Measurements from ENCODE around the gene GFM1.

GFM1 gene

DNA sequence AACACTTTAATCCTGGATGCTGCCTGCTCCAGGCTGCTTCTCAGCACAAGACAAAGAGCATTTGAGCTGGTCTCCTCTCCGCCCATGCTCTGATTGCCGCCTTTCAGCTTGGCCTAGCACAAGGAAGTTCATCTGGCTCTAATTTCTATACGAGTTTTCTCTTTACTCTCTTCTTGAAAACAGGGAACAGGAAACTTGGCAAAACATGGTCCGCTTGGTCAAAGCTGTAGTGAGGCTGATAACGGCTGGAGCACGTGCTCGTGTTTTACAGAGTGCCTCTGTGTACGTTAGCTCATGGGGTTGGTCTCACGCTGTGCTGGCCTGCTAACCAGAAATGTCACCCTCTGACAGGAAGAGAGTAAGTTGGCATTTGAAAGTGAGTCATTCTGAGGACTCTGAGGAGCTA is 68.8 kb downstream of the GFM1 start:
- in situ Hi-C loops (cut with HindIII; ENCODE audit: low sequenced_read_pairs), result no loop called here
- DNase-seq (ENCODE audit: low read depth, low spot score), result peak; percentile 79
- TF ChIP-seq, protein P1, sequence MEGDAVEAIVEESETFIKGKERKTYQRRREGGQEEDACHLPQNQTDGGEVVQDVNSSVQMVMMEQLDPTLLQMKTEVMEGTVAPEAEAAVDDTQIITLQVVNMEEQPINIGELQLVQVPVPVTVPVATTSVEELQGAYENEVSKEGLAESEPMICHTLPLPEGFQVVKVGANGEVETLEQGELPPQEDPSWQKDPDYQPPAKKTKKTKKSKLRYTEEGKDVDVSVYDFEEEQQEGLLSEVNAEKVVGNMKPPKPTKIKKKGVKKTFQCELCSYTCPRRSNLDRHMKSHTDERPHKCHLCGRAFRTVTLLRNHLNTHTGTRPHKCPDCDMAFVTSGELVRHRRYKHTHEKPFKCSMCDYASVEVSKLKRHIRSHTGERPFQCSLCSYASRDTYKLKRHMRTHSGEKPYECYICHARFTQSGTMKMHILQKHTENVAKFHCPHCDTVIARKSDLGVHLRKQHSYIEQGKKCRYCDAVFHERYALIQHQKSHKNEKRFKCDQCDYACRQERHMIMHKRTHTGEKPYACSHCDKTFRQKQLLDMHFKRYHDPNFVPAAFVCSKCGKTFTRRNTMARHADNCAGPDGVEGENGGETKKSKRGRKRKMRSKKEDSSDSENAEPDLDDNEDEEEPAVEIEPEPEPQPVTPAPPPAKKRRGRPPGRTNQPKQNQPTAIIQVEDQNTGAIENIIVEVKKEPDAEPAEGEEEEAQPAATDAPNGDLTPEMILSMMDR (IDR thresholded peaks at IDR 0.05; ENCODE audit: low read depth, low read length), result no peak
- H3K4me3 ChIP-seq (ENCODE audit: low read depth, low read length), result no peak overlapping the region

DNA sequence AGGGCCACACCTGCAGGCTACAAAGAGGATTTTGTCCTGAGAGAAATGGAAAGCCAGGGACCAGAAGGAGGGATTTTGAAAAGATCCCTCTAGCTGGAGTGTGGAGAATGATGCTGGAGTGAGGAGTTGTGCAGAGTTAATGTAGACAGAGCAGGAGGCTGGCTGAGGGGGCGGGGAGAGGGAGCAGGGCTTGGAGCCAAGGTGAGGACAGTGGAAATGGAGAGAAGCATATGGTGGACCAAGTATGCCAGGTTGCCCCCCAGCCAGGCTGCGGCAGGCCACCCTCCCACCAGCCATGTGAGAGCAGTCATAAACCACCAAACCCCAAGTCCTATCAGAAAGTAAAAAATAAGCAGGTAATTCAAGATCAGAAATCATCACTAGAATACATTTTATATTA is 73.2 kb downstream of the GFM1 start:
- no peak overlapping the region for H3K4me3 ChIP-seq (ENCODE audit: low read depth, low read length)
- in situ Hi-C loops (cut with HindIII; ENCODE audit: low sequenced_read_pairs), result no loop called here
- TF ChIP-seq, protein P1 (IDR thresholded peaks at IDR 0.05; ENCODE audit: low read depth, low read length), result no peak
- DNase-seq (ENCODE audit: low read depth, low spot score), result no peak

DNA sequence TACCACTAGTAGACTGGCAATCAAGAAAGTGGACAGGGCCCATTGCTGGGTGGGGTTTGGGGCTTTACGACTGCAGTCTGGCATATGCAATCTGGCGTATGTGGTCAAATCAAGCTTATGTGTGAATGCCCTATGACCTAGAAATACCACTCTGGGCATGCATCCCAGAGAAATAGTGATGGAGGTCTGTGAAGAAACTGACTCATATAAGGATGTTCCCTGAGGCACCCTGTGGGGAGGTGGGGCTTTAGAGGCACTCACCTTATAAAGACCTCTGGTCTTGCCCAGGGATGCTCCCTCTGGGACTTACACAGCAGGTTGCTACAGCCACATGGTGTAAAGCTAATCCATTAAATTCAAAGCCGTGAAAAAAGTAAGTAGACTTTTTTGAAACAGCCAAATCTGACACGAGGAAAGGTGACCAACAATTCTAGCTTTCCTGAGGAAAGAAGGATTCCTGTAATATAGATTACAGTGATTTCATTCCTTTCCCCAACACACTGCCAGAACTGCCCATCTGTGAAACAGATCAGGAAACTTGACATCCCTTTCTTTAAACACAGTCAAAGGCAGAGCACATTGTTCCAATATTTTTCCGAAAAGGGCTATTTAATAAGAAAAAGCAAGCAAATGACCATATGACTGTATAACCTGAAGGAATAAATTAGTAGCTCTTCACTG is 74.3 kb downstream of the GFM1 start:
- TF ChIP-seq, protein P1 (IDR thresholded peaks at IDR 0.05; ENCODE audit: low read depth, low read length), result no peak
- in situ Hi-C loops (cut with HindIII; ENCODE audit: low sequenced_read_pairs), result no loop called here
- no peak overlapping the region for H3K4me3 ChIP-seq (ENCODE audit: low read depth, low read length)
- peak; percentile 98 for DNase-seq (ENCODE audit: low read depth, low spot score)

DNA sequence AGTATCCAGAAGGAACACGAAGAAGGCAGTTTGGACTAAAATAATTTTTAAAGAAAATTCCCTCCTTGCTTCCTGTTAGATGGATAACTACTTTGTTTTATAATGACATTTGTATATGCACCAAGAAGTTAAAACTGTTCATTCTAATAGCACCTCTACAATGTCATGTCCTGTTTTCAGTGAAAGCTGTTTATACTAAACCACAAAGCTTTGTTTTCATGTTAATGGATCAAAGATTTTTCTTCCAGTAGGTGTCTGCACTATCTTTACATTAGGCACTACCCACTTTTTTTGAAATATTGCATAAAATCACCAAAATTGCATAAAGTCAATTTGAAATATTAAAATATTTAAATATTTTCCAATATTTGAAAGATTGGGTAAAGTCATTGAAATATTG is 77.8 kb downstream of the GFM1 start:
- TF ChIP-seq, protein P1 (IDR thresholded peaks at IDR 0.05; ENCODE audit: low read depth, low read length), result no peak
- in situ Hi-C loops (cut with HindIII; ENCODE audit: low sequenced_read_pairs), result no loop called here
- no peak overlapping the region for H3K4me3 ChIP-seq (ENCODE audit: low read depth, low read length)
- DNase-seq (ENCODE audit: low read depth, low spot score), result no peak

DNA sequence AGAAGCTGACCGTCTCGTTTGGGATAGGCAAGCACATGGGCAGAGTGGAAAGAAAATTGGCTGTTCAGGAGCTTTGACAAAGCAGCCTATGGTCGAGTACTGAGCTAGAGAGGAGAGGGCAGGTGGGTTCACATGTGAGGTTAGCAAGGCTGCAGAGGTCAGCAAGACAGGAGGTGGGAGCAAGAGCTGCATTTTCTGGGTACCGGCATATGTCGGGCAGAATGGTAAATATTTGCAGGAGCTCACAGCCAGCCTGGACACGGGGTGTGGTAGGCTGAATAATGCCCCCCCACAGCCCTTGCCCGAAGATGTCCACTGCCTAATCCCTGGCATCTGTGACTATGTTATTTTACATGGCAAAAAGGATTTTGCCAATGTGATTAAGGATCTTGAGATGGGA is 79.7 kb downstream of the GFM1 start:
- H3K4me3 ChIP-seq (ENCODE audit: low read depth, low read length), result no peak overlapping the region
- TF ChIP-seq, protein P1 (IDR thresholded peaks at IDR 0.05; ENCODE audit: low read depth, low read length), result no peak
- DNase-seq (ENCODE audit: low read depth, low spot score), result no peak
- in situ Hi-C loops (cut with HindIII; ENCODE audit: low sequenced_read_pairs), result no loop called here

DNA sequence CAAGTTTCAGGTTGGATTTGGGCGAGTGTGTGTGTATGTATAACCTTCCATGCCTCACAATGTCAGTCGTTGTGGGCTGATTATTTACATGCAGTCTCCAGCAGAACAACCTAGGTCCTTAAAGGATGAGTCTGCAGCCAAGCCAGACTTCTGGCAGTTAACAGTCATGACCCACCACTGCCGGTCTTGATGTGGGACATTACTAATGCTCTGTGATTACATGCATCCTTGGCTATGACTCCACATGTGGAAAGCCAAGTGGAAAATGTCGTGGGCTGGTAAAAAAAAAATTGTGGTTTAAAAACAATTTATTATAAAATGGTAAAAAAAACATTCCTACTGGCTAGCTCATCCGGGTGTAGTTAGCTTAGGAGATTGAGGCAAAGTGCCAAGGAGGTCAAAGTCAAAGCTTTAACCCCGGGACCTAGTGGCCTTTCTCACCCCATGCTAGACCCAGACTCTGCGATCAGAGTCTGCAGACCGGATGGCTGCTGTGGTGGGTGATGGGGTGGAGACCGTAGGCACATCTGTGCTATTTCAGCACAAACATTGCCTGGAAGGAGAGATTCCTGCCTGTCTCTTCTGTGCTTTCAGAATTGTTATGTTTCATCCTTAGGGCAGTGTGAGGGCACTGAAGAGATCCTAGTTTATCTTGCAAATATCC is 81.2 kb downstream of the GFM1 start:
- in situ Hi-C loops (cut with HindIII; ENCODE audit: low sequenced_read_pairs), result no loop called here
- no peak overlapping the region for H3K4me3 ChIP-seq (ENCODE audit: low read depth, low read length)
- TF ChIP-seq, protein P1 (IDR thresholded peaks at IDR 0.05; ENCODE audit: low read depth, low read length), result no peak
- peak; percentile 99 for DNase-seq (ENCODE audit: low read depth, low spot score)

Data from astrocyte of the spinal cord (primary cell).